Adipocyte (in vitro differentiated cells): ENCODE measurements around the gene NCBP2.

ENCODE experiments used
- DNase-seq: peaks from one replicate; pipeline ENCODE4 v3.0.0-alpha.2; 2015; ENCODE audit warnings: low read depth
- H3K27me3 ChIP-seq: replicated peaks from 2 replicates; pipeline ENCODE4 v1.7.0; 2013; ENCODE audit warnings: mild to moderate bottlenecking, low read length, moderate library complexity; ENCODE audit not compliant: control insufficient read depth, insufficient read depth
- H3K36me3 ChIP-seq: 2 replicates; pipeline ENCODE4 v1.7.0; 2013; ENCODE audit warnings: low read length, mild to moderate bottlenecking, moderate library complexity; ENCODE audit not compliant: control insufficient read depth, insufficient read depth, severe bottlenecking
- H3K4me1 ChIP-seq: 2 replicates; pipeline ENCODE4 v1.7.0; 2013; ENCODE audit warnings: mild to moderate bottlenecking, low read length, moderate library complexity; ENCODE audit not compliant: control insufficient read depth, insufficient read depth
- H3K4me3 ChIP-seq: 2 replicates; pipeline ENCODE4 v1.7.0; 2013; ENCODE audit warnings: mild to moderate bottlenecking, low read length, moderate library complexity
- H3K9ac ChIP-seq: 2 replicates; pipeline ENCODE4 v1.7.0; 2013; ENCODE audit warnings: mild to moderate bottlenecking, low read length, moderate library complexity
- H3K9me3 ChIP-seq: 2 replicates; pipeline ENCODE4 v1.7.0; 2013; ENCODE audit warnings: mild to moderate bottlenecking, low read length, moderate library complexity; ENCODE audit not compliant: control insufficient read depth

NCBP2 gene

GRCh38 chr3:196901768-196902167 is 40.6 kb downstream of the NCBP2 start:
- peaks cover 72% of the 10 kb centered on the region for H3K36me3 ChIP-seq
- no peak overlapping the region for H3K9ac ChIP-seq

GRCh38 chr3:196896229-196896628 is 46.1 kb downstream of the NCBP2 start:
- no peaks in the 10 kb centered on the region for H3K27me3 ChIP-seq
- no peak overlapping the region for H3K4me3 ChIP-seq
- peaks cover 20% of the 10 kb centered on the region for H3K36me3 ChIP-seq
- H3K9ac ChIP-seq, result no peak overlapping the region
- no peaks in the 10 kb centered on the region for H3K9me3 ChIP-seq
- H3K4me1 ChIP-seq, result no peaks in the 10 kb centered on the region
- DNase-seq, result no peak

More at GRCh38 chr3:196901768-196902167, 40.6 kb downstream of the NCBP2 start:
- Histone ChIP-seq H3K9me3 (no peaks in the 10 kb centered on the region), H3K4me1 (no peaks in the 10 kb centered on the region), H3K27me3 (no peaks in the 10 kb centered on the region), H3K4me3 (no peak overlapping the region)
- DNase-seq, result no peak

- Histone ChIP-seq H3K4me1 (peaks cover 13% of the 10 kb centered on the region), H3K27me3 (no peaks in the 10 kb centered on the region), H3K4me3 (no peak overlapping the region), H3K36me3 (peaks cover 5% of the 10 kb centered on the region), H3K9ac (no peak overlapping the region), H3K9me3 (no peaks in the 10 kb centered on the region)
- no peak for DNase-seq
Observed at GRCh38 chr3:196894557-196895295, 47.6 kb downstream of the NCBP2 start.

GRCh38 chr3:196889844-196890708 is 52.3 kb downstream of the NCBP2 start:
- DNase-seq, result peak; percentile 29
- Histone ChIP-seq H3K36me3 (peaks cover 20% of the 10 kb centered on the region), H3K4me1 (peaks cover 34% of the 10 kb centered on the region)

GRCh38 chr3:196886144-196886543 is 56.2 kb downstream of the NCBP2 start:
- no peak for DNase-seq
- peaks cover 17% of the 10 kb centered on the region for H3K36me3 ChIP-seq
- H3K4me3 ChIP-seq, result no peak overlapping the region
- no peaks in the 10 kb centered on the region for H3K27me3 ChIP-seq
- H3K9me3 ChIP-seq, result no peaks in the 10 kb centered on the region
- H3K4me1 ChIP-seq, result peaks cover 37% of the 10 kb centered on the region
- H3K9ac ChIP-seq, result no peak overlapping the region

More at GRCh38 chr3:196889844-196890708, 52.3 kb downstream of the NCBP2 start:
- Histone ChIP-seq H3K9ac (peak overlapping the region; percentile 54), H3K9me3 (no peaks in the 10 kb centered on the region), H3K27me3 (no peaks in the 10 kb centered on the region), H3K4me3 (peak overlapping the region; percentile 4)
